Panc1 (cell line): ENCODE data around the gene ITGA2B. TPM values are rescaled to one million over a fixed set of nuclear protein-coding genes. Genes with fewer than 3 reads are reported as not detected.

ENCODE experiments used
- ATAC-seq: fragments of 200-7000 bp; cut with Tn5 transposase; 2 replicates; pipeline ENCODE4 v1.9.1; 2020; ENCODE audit warnings: mild to moderate bottlenecking, moderate library complexity
- BruUV-seq: library from RNA; stranded (reverse); fragments of 400-500 nt; replicated peaks from 2 replicates; lab custom pipeline; 2021; lab: Mats Ljungman, UMichigan
- CTCF ChIA-PET: fragments of 300-600 bp; sonication (Branson Sonifier 250); formaldehyde crosslinking; loops from one replicate; lab custom pipeline; 2022; ENCODE audit warnings: antibody characterized with exemption; lab: Charles Lee
- POLR2A ChIA-PET: fragments of 300-600 bp; sonication (Branson Sonifier 250); formaldehyde crosslinking; loops from one replicate; lab custom pipeline; 2022; ENCODE audit warnings: antibody characterized with exemption; lab: Charles Lee
- DNase-seq: peaks from one replicate; pipeline ENCODE4 v3.0.0-alpha.2; 2010; ENCODE audit warnings: low read depth, low spot score
- H3K27ac ChIP-seq: 2 replicates; pipeline ENCODE4 v1.5.1; 2011; ENCODE audit warnings: mild to moderate bottlenecking, low read length, inconsistent platforms
- H3K27me3 ChIP-seq: fragments of 200-500 bp; sonication (Bioruptor generic); 2 replicates; pipeline ENCODE4 v1.6.0; 2014; ENCODE audit warnings: low read length, inconsistent platforms; ENCODE audit not compliant: control insufficient read depth, insufficient read depth
- H3K36me3 ChIP-seq: fragments of 200-500 bp; sonication (Bioruptor generic); 2 replicates; pipeline ENCODE4 v1.5.1; 2014; ENCODE audit warnings: inconsistent platforms, mild to moderate bottlenecking, low read length, moderate library complexity; ENCODE audit not compliant: control insufficient read depth, insufficient read depth
- H3K4me1 ChIP-seq: 2 replicates; pipeline ENCODE4 v1.5.1; 2011; ENCODE audit warnings: inconsistent platforms, mild to moderate bottlenecking, low read length, moderate library complexity; ENCODE audit not compliant: control insufficient read depth, insufficient read depth
- H3K4me3 ChIP-seq, 2 experiments: 2 replicates each; pipeline ENCODE4 v1.5.1; 2011 to 2012; ENCODE audit warnings: low read depth in 2 of 2, low read length in 2 of 2, mild to moderate bottlenecking in 2 of 2, inconsistent platforms in 1 of 2, moderate library complexity in 1 of 2
- H3K9me3 ChIP-seq: fragments of 200-500 bp; sonication (Bioruptor generic); 2 replicates; pipeline ENCODE4 v1.5.1; 2014; ENCODE audit warnings: low read depth, mild to moderate bottlenecking, inconsistent platforms, low read length, moderate library complexity; ENCODE audit not compliant: control insufficient read depth, insufficient read depth
- CTCF ChIP-seq: fragments of 450-650 bp; IDR thresholded peaks from 2 replicates; pipeline ENCODE4 v1.5.1; 2017; ENCODE audit warnings: mild to moderate bottlenecking
- POLR2AphosphoS5 ChIP-seq: IDR thresholded peaks from 2 replicates; pipeline ENCODE4 v1.6.1; 2012; ENCODE audit warnings: mild to moderate bottlenecking, low read depth, low read length, moderate library complexity
- REST ChIP-seq, 2 experiments: IDR thresholded peaks; 2 replicates each; pipeline ENCODE4 v1.6.1; 2011 to 2012; ENCODE audit warnings: low read depth in 2 of 2, control low read depth in 1 of 2, low read length in 1 of 2, mild to moderate bottlenecking in 1 of 2, moderate library complexity in 1 of 2; ENCODE audit not compliant: insufficient read depth in 1 of 2
- SIN3A ChIP-seq: IDR thresholded peaks from 2 replicates; pipeline ENCODE4 v1.6.1; 2012; ENCODE audit warnings: low read depth, mild to moderate bottlenecking, low read length, moderate library complexity, borderline replicate concordance; ENCODE audit not compliant: insufficient read depth
- TCF7L2 ChIP-seq: IDR thresholded peaks from 2 replicates; pipeline ENCODE4 v1.6.1; 2011; ENCODE audit warnings: mild to moderate bottlenecking, low read depth, low read length, inconsistent platforms
- in situ Hi-C: cut with HindIII; loops from 2 replicates; pipeline ENCODE4 v1.10.0; 2016; ENCODE audit warnings: low sequenced_read_pairs, low pct_unique_long_range_greater_than_20kb
- intact Hi-C: fragments of 100-400 bp; cut with micrococcal nuclease; formaldehyde crosslinking; loops from one replicate; pipeline ENCODE4 v1.10.0; 2022; ENCODE audit not compliant: unreplicated experiment
- total RNA-seq: library from RNA; stranded (reverse); gene quantifications from one replicate; pipeline ENCODE4 v1.2.1, GENCODE V29; 2021; ENCODE audit not compliant: unreplicated experiment

The ITGA2B gene
- total RNA-seq, 1 experiment from 2014 or later, result 2.4 TPM

- peaks cover 6% of the 10 kb centered on the region; the same call in 1 of the 2 replicates for H3K4me1 ChIP-seq
- intact Hi-C loops (no loop called here), in situ Hi-C loops (no loop called here)
- no peaks in the 10 kb centered on the region for H3K27me3 ChIP-seq
- DNase-seq (no peak), ATAC-seq (no peak)
- H3K36me3 ChIP-seq, result no peaks in the 10 kb centered on the region
- no TSS peak for BruUV-seq
- peak overlapping the region; percentile 58 to 62; a peak in 3 of 4 replicates for H3K4me3 ChIP-seq
- no peak overlapping the region for H3K27ac ChIP-seq
- TF ChIP-seq REST (IDR thresholded peaks at IDR 0.05; ENCODE audit: insufficient read depth in 1 of 2, low read depth in 2 of 2, low read length in 1 of 2) (no peak), TCF7L2 (no peak), POLR2AphosphoS5 (no peak), CTCF (no peak), SIN3A (no peak)
- POLR2A ChIA-PET, result interaction anchor here (0.5 to 0.6 kb wide), 2 partner anchors 163 to 291 kb away, joined by 5 to 7 read pairs; partner anchors contain the start of gene ATXN7L3
- CTCF ChIA-PET, result interaction anchor here (0.6 kb wide), 1 partner anchor 25 kb away, joined by 3 read pairs; no protein-coding TSS in a partner anchor
- no peaks in the 10 kb centered on the region for H3K9me3 ChIP-seq
Observed at GRCh38 chr17:44362459-44362948, 26.9 kb downstream of the ITGA2B start.

- no TSS peak for BruUV-seq
- Histone ChIP-seq H3K4me1 (peaks cover 6% of the 10 kb centered on the region; the same call in 1 of the 2 replicates), H3K36me3 (no peaks in the 10 kb centered on the region), H3K27ac (no peak overlapping the region), H3K4me3 (no peak overlapping the region), H3K27me3 (no peaks in the 10 kb centered on the region), H3K9me3 (no peaks in the 10 kb centered on the region)
- ATAC-seq, result no peak
- CTCF ChIA-PET, result interaction anchor here (0.6 kb wide), 1 partner anchor 24 kb away, joined by 3 read pairs; no protein-coding TSS in a partner anchor
- no peak for TF ChIP-seq POLR2AphosphoS5
- no peak for TF ChIP-seq REST (IDR thresholded peaks at IDR 0.05; ENCODE audit: insufficient read depth in 1 of 2, low read depth in 2 of 2, low read length in 1 of 2)
- no peak for TF ChIP-seq CTCF
- TF ChIP-seq TCF7L2, result no peak
- no peak for TF ChIP-seq SIN3A
- in situ Hi-C loops, result no loop called here
- intact Hi-C loops, result no loop called here
- DNase-seq, result no peak
- POLR2A ChIA-PET, result interaction anchor here (0.6 kb wide), 1 partner anchor 162 kb away, joined by 7 read pairs; the partner anchor contains the start of gene ATXN7L3
Observed at GRCh38 chr17:44361292-44362260, 27.9 kb downstream of the ITGA2B start.
